Fibroblast of the aortic adventitia (primary cell): ENCODE results near the gene CSMD2. TPM values are rescaled to one million over a fixed set of nuclear protein-coding genes. Genes with fewer than 3 reads are reported as not detected.

Experiments
- DNase-seq: peaks from one replicate; pipeline ENCODE4 v3.0.0-alpha.2; 2010; ENCODE audit warnings: low read depth
- H3K4me3 ChIP-seq: 2 replicates; pipeline ENCODE4 v1.5.1; 2011; ENCODE audit warnings: low read depth, mild to moderate bottlenecking, control low read depth, low read length, moderate library complexity
- total RNA-seq: library from RNA; depleted of rRNA; stranded (reverse); fragments of >200 nt; gene quantifications from 2 replicates; pipeline ENCODE4 v1.2.3, GENCODE V29; 2012; ENCODE audit warnings: low replicate concordance
- TF ChIP-seq, protein P1 (sequence below): IDR thresholded peaks from 2 replicates; pipeline ENCODE4 v1.5.1; 2011; ENCODE audit warnings: mild to moderate bottlenecking, low read length, control low read depth, inconsistent platforms; ENCODE audit not compliant: insufficient read depth

Gene CSMD2
- total RNA-seq, 1 donor, result 6.6 TPM

DNA sequence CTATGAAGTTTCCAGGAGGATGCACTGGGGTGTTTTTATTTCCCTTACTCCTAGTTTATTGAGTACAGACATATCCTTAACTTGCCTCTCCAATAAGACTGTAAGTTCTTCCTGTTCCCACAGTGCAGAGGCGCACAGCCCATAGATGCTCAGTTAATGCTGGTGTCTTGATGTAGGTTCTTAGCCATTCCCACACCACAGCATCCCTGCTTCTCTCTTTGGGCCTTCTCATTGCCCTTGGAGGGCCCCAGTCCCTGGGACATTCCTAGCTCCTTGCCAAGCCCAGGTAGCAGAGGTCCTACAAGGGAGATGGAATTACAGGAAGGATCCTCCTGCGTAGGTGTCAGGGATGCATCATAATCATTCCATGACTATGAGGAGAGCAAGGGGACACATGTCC is 362.8 kb downstream of the CSMD2 start:
- TF ChIP-seq, protein P1, sequence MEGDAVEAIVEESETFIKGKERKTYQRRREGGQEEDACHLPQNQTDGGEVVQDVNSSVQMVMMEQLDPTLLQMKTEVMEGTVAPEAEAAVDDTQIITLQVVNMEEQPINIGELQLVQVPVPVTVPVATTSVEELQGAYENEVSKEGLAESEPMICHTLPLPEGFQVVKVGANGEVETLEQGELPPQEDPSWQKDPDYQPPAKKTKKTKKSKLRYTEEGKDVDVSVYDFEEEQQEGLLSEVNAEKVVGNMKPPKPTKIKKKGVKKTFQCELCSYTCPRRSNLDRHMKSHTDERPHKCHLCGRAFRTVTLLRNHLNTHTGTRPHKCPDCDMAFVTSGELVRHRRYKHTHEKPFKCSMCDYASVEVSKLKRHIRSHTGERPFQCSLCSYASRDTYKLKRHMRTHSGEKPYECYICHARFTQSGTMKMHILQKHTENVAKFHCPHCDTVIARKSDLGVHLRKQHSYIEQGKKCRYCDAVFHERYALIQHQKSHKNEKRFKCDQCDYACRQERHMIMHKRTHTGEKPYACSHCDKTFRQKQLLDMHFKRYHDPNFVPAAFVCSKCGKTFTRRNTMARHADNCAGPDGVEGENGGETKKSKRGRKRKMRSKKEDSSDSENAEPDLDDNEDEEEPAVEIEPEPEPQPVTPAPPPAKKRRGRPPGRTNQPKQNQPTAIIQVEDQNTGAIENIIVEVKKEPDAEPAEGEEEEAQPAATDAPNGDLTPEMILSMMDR, result no peak
- DNase-seq, result no peak
- H3K4me3 ChIP-seq, result no peak overlapping the region

DNA sequence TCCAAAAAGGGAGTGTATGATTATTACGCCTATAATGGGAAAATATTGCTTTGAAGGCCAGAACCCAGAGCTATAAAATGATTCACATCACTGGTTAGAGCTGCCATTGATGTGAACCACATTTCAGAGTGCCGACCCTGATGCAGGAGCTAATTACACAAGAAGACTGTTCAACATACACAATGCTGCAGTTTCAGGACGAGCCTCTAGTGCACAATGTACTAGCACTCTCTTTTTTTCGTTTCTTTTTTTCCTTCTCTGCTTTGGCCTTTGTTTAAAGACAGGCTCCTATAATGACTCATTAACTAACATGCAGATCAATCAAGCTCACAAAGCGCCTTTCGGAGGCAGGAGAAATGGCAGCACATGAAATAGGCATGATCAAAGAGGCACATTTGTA is 367.2 kb downstream of the CSMD2 start:
- TF ChIP-seq, protein P1, result no peak
- H3K4me3 ChIP-seq, result no peak overlapping the region
- no peak for DNase-seq

DNA sequence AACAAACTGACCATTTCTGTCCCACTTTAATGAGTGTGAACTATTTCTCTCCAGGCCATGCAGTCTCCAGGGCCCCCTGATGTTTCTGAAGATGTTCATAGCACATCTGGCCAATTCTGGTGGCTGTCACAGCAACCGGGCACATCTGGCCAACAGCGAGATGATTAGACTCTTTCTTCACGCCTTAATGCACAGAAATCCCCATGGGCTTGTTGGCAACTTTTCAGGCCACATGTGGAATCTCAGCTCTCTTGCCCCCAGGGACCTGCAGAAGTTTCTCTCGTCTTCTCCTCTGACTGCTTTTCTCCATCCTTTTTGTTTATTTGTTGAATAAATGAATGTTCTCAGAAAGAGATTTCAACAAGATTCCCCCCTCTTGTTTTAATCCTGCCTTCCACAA is 372.4 kb downstream of the CSMD2 start:
- H3K4me3 ChIP-seq, result no peak overlapping the region
- TF ChIP-seq, protein P1, result no peak
- DNase-seq, result no peak

DNA sequence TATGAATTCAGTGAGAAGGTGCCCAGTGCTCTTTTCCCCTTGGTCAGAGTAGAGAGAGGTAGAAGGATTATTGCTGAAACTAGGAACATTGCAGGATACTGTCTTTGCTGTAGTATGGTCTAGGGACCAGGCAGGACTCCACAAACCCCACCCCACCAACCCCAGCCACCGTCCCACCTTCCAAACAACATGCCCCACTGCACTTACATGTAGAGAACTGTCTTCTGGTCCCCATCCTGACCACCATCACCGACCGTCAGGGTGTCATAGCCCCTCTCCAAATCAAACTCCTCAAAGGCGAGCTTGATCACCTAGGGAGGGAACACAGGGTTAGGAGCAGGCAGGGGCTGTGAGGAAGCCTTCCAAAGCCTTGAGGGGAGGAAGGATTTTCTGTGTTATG is 372.8 kb downstream of the CSMD2 start:
- DNase-seq, result no peak
- TF ChIP-seq, protein P1, result no peak

DNA sequence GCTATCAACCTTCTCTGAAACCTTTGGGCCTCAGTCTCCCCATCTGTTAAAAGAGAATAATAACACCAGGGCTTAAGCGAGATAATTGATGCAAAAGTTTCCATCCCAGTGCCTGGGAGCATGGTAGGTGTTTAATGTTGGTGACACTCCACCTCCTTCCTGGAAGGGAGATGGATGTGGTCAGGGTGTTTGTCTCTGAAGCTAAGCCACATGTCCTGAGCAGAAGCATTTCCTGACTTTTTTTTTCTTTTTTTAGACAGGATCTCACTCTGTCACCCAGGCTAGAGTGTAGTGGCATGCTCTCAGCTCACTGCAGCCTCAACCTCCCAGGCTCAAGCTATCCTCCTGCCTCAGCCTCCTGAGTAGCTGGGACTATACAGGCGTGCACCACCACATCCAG is 373.8 kb downstream of the CSMD2 start:
- no peak overlapping the region for H3K4me3 ChIP-seq
- TF ChIP-seq, protein P1, result no peak
- no peak for DNase-seq

More for the DNA sequence above, 372.8 kb downstream of the CSMD2 start:
- H3K4me3 ChIP-seq, result no peak overlapping the region

DNA sequence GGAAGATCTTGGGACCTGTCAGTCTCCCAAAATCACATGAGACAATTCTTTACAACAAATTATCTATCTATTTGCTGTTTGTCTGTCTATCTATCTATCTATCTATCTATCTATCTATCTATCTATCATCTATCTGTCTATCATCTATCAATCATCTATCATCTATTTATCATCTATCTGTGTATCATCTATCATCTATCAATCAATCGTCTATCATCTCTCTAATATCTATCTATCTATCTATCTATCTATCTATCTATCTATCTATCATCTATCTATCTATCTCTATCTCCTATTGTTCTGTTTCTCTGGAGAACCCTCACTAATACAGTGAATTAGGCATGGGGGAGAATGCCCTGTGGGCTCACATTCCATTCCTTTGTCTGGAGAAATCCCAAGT is 374.5 kb downstream of the CSMD2 start:
- TF ChIP-seq, protein P1, result no peak

DNA sequence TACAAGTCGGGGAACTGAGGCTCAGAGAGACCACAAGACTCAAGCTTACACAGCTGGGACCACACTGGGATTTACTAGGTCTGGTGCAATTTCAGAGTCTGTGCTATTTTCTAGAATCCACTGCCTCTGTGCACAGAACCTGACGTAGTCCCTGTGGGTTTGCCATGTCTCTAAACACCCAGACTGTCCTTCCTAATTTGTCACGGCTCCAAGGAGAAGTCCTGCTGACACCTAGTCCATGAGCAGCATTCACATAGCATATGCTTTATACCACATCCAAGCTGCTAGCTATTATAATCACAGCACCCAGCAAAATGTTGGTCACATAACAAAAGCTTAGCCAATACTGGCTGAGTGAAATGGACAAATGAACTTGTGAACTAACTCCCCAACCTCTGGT is 380.2 kb downstream of the CSMD2 start:
- TF ChIP-seq, protein P1, result no peak

More for the DNA sequence above, 374.5 kb downstream of the CSMD2 start:
- H3K4me3 ChIP-seq, result no peak overlapping the region
- DNase-seq, result no peak

More for the DNA sequence above, 380.2 kb downstream of the CSMD2 start:
- H3K4me3 ChIP-seq, result no peak overlapping the region
- no peak for DNase-seq
